Esophagus muscularis mucosa (tissue), 4 donors: ENCODE measurements around the gene CPB2.

Experiments used
- CTCF ChIP-seq, 3 experiments: fragments of 200-600 bp in 2 of 3; fragments of 450-650 bp in 1 of 3; sonication (generic) in 2 of 3; IDR thresholded peaks; one replicate each; pipeline ENCODE4 v1.5.1; 2017 to 2019; ENCODE audit warnings: antibody characterized with exemption in 3 of 3, mild to moderate bottlenecking in 2 of 3, moderate library complexity in 1 of 3
- EP300 ChIP-seq: sonication (generic); formaldehyde crosslinking; IDR thresholded peaks from one replicate; pipeline ENCODE4 v1.6.1; 2017; ENCODE audit warnings: antibody characterized with exemption
- POLR2A ChIP-seq: fragments of 450-650 bp; IDR thresholded peaks from one replicate; pipeline ENCODE4 v1.6.1; 2017; ENCODE audit warnings: antibody characterized with exemption, moderate library complexity, mild to moderate bottlenecking, low read depth
- POLR2AphosphoS5 ChIP-seq, 2 donors: sonication (generic); formaldehyde crosslinking; IDR thresholded peaks; one replicate each; pipeline ENCODE4 v1.6.1; 2017; ENCODE audit warnings: antibody characterized with exemption in 2 of 2

- TF ChIP-seq CTCF (IDR thresholded peaks at IDR 0.05), result no peak
- no peak for TF ChIP-seq POLR2A
- TF ChIP-seq EP300, result no peak
- TF ChIP-seq POLR2AphosphoS5 (IDR thresholded peaks at IDR 0.05), result no peak
These were observed 31.9 kb upstream of the CPB2 start for GRCh38 chr13:46136688-46137087.
